ENCODE measurements around the gene VSTM5. TPM values are rescaled to one million over a fixed set of nuclear protein-coding genes. Genes with fewer than 3 reads are reported as not detected.

VSTM5 gene
- total RNA-seq, 1 experiment from 2014 or later = 0.35 TPM

- H3K27me3 Mint-ChIP-seq (ENCODE audit: low read depth) = no peaks in the 10 kb centered on the region
- no peak overlapping the region for H3K4me3 Mint-ChIP-seq
- no peak overlapping the region for H3K27ac Mint-ChIP-seq
- TF ChIP-seq ELF4 (CRISPR knock-in tag; IDR thresholded peaks at IDR 0.05; ENCODE audit: low read depth) = no peak
- TF ChIP-seq ATF3 (CRISPR knock-in tag; conservative IDR thresholded peaks at IDR 0.05) = no peak
- no peak for TF ChIP-seq ZNF317 (CRISPR knock-in tag; IDR thresholded peaks at IDR 0.05; ENCODE audit: borderline replicate concordance, low read depth)
- no peak for TF ChIP-seq ZNF423 (CRISPR knock-in tag; IDR thresholded peaks at IDR 0.05)
- no peaks in the 10 kb centered on the region; the same call in 1 of the 2 replicates for H3K4me1 Mint-ChIP-seq
- CTCF ChIA-PET = interaction anchor here (2.5 kb wide), 1 partner anchor 66 kb away, joined by 10 read pairs; no protein-coding TSS in a partner anchor
- no peak for DNase-seq (ENCODE audit: low spot score)
- no peak for ATAC-seq
- POLR2A ChIA-PET = no interaction called here
- no peaks in the 10 kb centered on the region for H3K9me3 Mint-ChIP-seq
- no peaks in the 10 kb centered on the region for H3K36me3 Mint-ChIP-seq
These were observed 20.8 kb downstream of the VSTM5 start for GRCh38 chr11:93829598-93829997.

GRCh38 chr11:93827363-93827762 is 23.1 kb downstream of the VSTM5 start:
- TF ChIP-seq CDX4 (CRISPR knock-in tag; IDR thresholded peaks at IDR 0.05; ENCODE audit: borderline replicate concordance) = no peak
- no peak for TF ChIP-seq CBFB (CRISPR knock-in tag; IDR thresholded peaks at IDR 0.05; ENCODE audit: low read depth)
- no peak for TF ChIP-seq FOXJ3 (CRISPR knock-in tag; IDR thresholded peaks at IDR 0.05; ENCODE audit: borderline replicate concordance)
- TF ChIP-seq USF1 (CRISPR knock-in tag; IDR thresholded peaks at IDR 0.05) = no peak
- no peak for TF ChIP-seq IRF2 (CRISPR knock-in tag; IDR thresholded peaks at IDR 0.05; ENCODE audit: borderline replicate concordance, low read depth)
- TF ChIP-seq NFYB (CRISPR knock-in tag; conservative IDR thresholded peaks at IDR 0.05; ENCODE audit: low read depth) = no peak
- TF ChIP-seq ZNF416 (CRISPR knock-in tag; IDR thresholded peaks at IDR 0.05) = no peak
- TF ChIP-seq TEAD1 (CRISPR knock-in tag; IDR thresholded peaks at IDR 0.05) = no peak
- TF ChIP-seq MLX (CRISPR knock-in tag; IDR thresholded peaks at IDR 0.05) = no peak
- no peak for TF ChIP-seq OVOL2 (CRISPR knock-in tag; IDR thresholded peaks at IDR 0.05; ENCODE audit: borderline replicate concordance)
- TF ChIP-seq ESRRA (CRISPR knock-in tag; IDR thresholded peaks at IDR 0.05; ENCODE audit: borderline replicate concordance) = no peak
- TF ChIP-seq ATF6 (CRISPR knock-in tag; IDR thresholded peaks at IDR 0.05) = no peak
- no peak for TF ChIP-seq ZNF512 (CRISPR knock-in tag; IDR thresholded peaks at IDR 0.05; ENCODE audit: borderline replicate concordance)
- TF ChIP-seq PRRX2 (CRISPR knock-in tag; IDR thresholded peaks at IDR 0.05) = no peak
- no peak for TF ChIP-seq NR2C2 (CRISPR knock-in tag; IDR thresholded peaks at IDR 0.05)
- no peak for TF ChIP-seq ZNF138 (CRISPR knock-in tag; conservative IDR thresholded peaks at IDR 0.05)
- no peak for ATAC-seq
- no peak overlapping the region for H3K27ac Mint-ChIP-seq
- ChIA-PET POLR2A (no interaction called here), CTCF (no interaction called here)
- H3K36me3 Mint-ChIP-seq = no peaks in the 10 kb centered on the region
- no peak for DNase-seq (ENCODE audit: low spot score)
- no peak overlapping the region for H3K4me3 Mint-ChIP-seq
- H3K4me1 Mint-ChIP-seq = no peaks in the 10 kb centered on the region
- no peaks in the 10 kb centered on the region for H3K27me3 Mint-ChIP-seq (ENCODE audit: low read depth)
- H3K9me3 Mint-ChIP-seq = no peaks in the 10 kb centered on the region

Measured in WTC11 (cell line).